OCI-LY7 (cell line): Measurements from ENCODE around the gene EML3. TPM values are rescaled to one million over a fixed set of nuclear protein-coding genes. Genes with fewer than 3 reads are reported as not detected.

Experiments
- BruUV-seq: library from RNA; stranded (reverse); fragments of 400-500 nt; replicated peaks from 2 replicates; lab custom pipeline; 2021; lab: Mats Ljungman, UMichigan
- CTCF ChIA-PET: fragments of 300-600 bp; sonication (Branson Sonifier 250); formaldehyde crosslinking; loops from one replicate; lab custom pipeline; 2022; ENCODE audit warnings: antibody characterized with exemption; ENCODE audit not compliant: unreplicated experiment; lab: Charles Lee
- POLR2A ChIA-PET: fragments of 300-600 bp; sonication (Branson Sonifier 250); formaldehyde crosslinking; loops from one replicate; lab custom pipeline; 2022; ENCODE audit warnings: antibody characterized with exemption; lab: Charles Lee
- DNase-seq: peaks from one replicate; pipeline ENCODE4 v3.0.0-alpha.2; 2015; ENCODE audit warnings: low spot score
- H2AFZ ChIP-seq: fragments of 200-600 bp; sonication (generic), shearing (Covaris generic); 2 replicates; pipeline ENCODE4 v1.6.1; 2014; ENCODE audit warnings: mild to moderate bottlenecking, antibody characterized with exemption, low read length, moderate library complexity
- H3K27ac ChIP-seq: fragments of 200-600 bp; sonication (generic); 2 replicates; pipeline ENCODE4 v1.5.1; 2014; ENCODE audit warnings: mixed run types, low read depth, mild to moderate bottlenecking, moderate library complexity, low read length, inconsistent platforms; ENCODE audit not compliant: poor library complexity, severe bottlenecking
- H3K36me3 ChIP-seq: fragments of 200-600 bp; sonication (generic); 2 replicates; pipeline ENCODE4 v1.6.1; 2014; ENCODE audit warnings: mild to moderate bottlenecking, antibody characterized with exemption, low read length, moderate library complexity, mixed read lengths; ENCODE audit not compliant: insufficient read depth
- H3K4me1 ChIP-seq: fragments of 200-600 bp; sonication (generic); 2 replicates; pipeline ENCODE4 v1.5.1; 2014; ENCODE audit warnings: mild to moderate bottlenecking, low read length; ENCODE audit not compliant: insufficient read depth, poor library complexity, severe bottlenecking
- H3K4me2 ChIP-seq: fragments of 200-600 bp; sonication (generic); 2 replicates; pipeline ENCODE4 v1.6.1; 2014; ENCODE audit warnings: mild to moderate bottlenecking, low read length
- H3K4me3 ChIP-seq: fragments of 200-600 bp; sonication (generic); 2 replicates; pipeline ENCODE4 v1.5.1; 2014; ENCODE audit warnings: mild to moderate bottlenecking, low read depth, low read length; ENCODE audit not compliant: poor library complexity, severe bottlenecking
- H3K79me2 ChIP-seq: fragments of 200-600 bp; sonication (generic); 2 replicates; pipeline ENCODE4 v1.6.1; 2016; ENCODE audit warnings: low read depth, mild to moderate bottlenecking, low read length, moderate library complexity, mixed read lengths; ENCODE audit not compliant: insufficient read depth
- H3K9me2 ChIP-seq: fragments of 200-600 bp; sonication (generic); 2 replicates; pipeline ENCODE4 v1.6.1; 2016; ENCODE audit warnings: mild to moderate bottlenecking, low read length, mixed read lengths; ENCODE audit not compliant: insufficient read depth
- H3K9me3 ChIP-seq: fragments of 200-600 bp; sonication (generic); 2 replicates; pipeline ENCODE4 v1.6.1; 2014; ENCODE audit warnings: mild to moderate bottlenecking, mixed run types, low read length, mixed read lengths
- H4K20me1 ChIP-seq: fragments of 200-600 bp; sonication (generic); 2 replicates; pipeline ENCODE4 v1.6.1; 2014; ENCODE audit warnings: mild to moderate bottlenecking, antibody characterized with exemption, low read length, moderate library complexity, mixed read lengths; ENCODE audit not compliant: insufficient read depth
- CTCF ChIP-seq: fragments of 200-600 bp; sonication (generic); conservative IDR thresholded peaks from 2 replicates; pipeline ENCODE4 v1.5.1; 2014; ENCODE audit warnings: mild to moderate bottlenecking, antibody characterized with exemption, low read length, moderate library complexity, mixed read lengths
- EZH2phosphoT487 ChIP-seq: fragments of 200-600 bp; sonication (generic); IDR thresholded peaks from 2 replicates; pipeline ENCODE4 v1.6.1; 2018; ENCODE audit warnings: low read depth, borderline replicate concordance, mild to moderate bottlenecking, mixed run types, antibody characterized with exemption, low read length, moderate library complexity, mixed read lengths
- intact Hi-C: fragments of 100-400 bp; cut with micrococcal nuclease; formaldehyde crosslinking; loops from one replicate; pipeline ENCODE4 v1.10.0; 2022; ENCODE audit not compliant: unreplicated experiment
- total RNA-seq, 2 experiments: library from RNA; depleted of rRNA in 1 of 2; stranded (reverse); fragments of >200 nt in 1 of 2; shearing (Covaris generic) in 1 of 2; gene quantifications; 2 replicates each; pipeline ENCODE4 v1.2.3, GENCODE V29; 2014 to 2022

The EML3 gene
- total RNA-seq, 2 experiments from 2014 or later: 52.8 to 81.6 TPM

DNA sequence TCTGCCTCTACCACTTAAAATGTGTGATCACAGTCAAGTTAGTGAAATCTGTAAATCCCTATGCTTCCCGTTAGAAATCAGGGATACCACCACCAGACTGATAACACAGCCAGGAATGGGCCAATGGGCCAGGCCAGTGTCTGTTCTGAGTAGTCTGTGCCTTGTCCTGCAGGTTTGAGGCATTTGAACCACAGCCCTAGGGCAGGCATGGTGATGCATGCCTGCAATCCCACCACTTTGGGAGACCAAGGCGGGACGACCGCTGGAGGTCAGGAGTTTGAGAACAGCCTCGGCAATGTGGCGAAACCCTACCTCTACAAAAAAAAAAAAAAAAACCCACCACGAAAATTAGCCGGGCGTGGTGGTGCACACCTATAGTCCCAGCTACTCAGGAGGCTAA, 53.9 kb downstream of the EML3 start:
- intact Hi-C loops: no loop called here
- no peaks in the 10 kb centered on the region for H3K9me2 ChIP-seq
- TF ChIP-seq CTCF (no peak), EZH2phosphoT487 (no peak)
- POLR2A ChIA-PET: interaction anchor here (0.6 to 1.7 kb wide), 2 partner anchors 8 to 96 kb away, joined by 10 to 11 read pairs; no protein-coding TSS in a partner anchor
- no peak for DNase-seq
- no peaks in the 10 kb centered on the region for H3K9me3 ChIP-seq
- 0 out of 2 replicates have a peak, but pooled peaks cover 3% of the 10 kb centered on the region for H4K20me1 ChIP-seq
- CTCF ChIA-PET: no interaction called here
- no peak overlapping the region for H3K4me2 ChIP-seq
- BruUV-seq: no TSS peak
- H2AFZ ChIP-seq: no peak overlapping the region
- no peak overlapping the region for H3K27ac ChIP-seq
- H3K36me3 ChIP-seq: peaks cover 100% of the 10 kb centered on the region
- 0 out of 2 replicates have a peak, but pooled peaks cover 4% of the 10 kb centered on the region for H3K79me2 ChIP-seq
- H3K4me1 ChIP-seq: peaks cover 33% of the 10 kb centered on the region
- H3K4me3 ChIP-seq: no peak overlapping the region

DNA sequence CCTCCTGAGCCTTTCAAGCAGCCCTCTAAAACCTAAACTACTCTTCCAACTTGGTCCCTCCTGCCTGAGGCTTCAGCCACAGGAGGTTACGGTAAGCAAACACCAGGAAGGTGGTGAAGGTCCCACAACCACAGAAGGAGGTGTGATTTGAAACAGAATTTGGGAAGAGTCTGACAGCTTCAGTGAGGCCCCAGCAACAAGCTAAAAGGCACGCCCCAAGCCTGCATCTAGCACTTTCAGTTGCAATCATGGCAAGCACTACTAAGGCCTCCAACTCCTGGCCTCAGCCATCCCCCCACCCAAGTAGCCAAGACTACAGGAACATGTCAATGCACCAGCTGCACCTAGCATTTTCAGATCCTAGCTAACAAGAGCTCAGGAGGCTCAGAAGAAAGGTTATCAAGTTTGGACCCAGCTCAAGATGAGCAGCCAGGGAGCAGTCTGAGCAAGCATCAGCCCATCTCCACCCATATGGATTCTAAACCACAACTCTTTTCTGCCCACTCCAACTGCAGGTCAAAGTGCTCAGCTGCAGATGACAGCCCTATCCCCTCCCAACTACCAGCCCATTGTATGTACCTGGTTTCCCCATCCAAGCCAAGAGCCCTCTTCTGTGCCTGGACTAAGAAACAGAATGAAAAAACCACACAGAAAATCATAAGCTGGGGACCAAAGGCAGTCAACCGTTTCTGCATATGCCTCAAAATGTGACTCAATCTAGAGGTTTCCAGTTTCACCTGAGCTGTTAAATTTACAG, 55.5 kb downstream of the EML3 start:
- intact Hi-C loops: no loop called here
- ChIA-PET CTCF (interaction anchor here (0.8 to 1.8 kb wide), 3 partner anchors 15 to 133 kb away, joined by 3 to 9 read pairs (median 3); no protein-coding TSS in a partner anchor), POLR2A (interaction anchor here (0.5 to 1.7 kb wide), 9 partner anchors 10 to 1192 kb away, joined by 3 to 11 read pairs (median 4); partner anchors contain the start of genes C11orf98, CSKMT, EEF1G and TUT1)
- Histone ChIP-seq H3K27ac (peak overlapping the region; percentile 48), H3K36me3 (peaks cover 86% of the 10 kb centered on the region), H3K4me2 (peak overlapping the region; percentile 38; the same call in 1 of the 2 replicates), H2AFZ (no peak overlapping the region), H3K9me2 (no peaks in the 10 kb centered on the region), H4K20me1 (no peaks in the 10 kb centered on the region), H3K79me2 (no peaks in the 10 kb centered on the region), H3K4me3 (no peak overlapping the region), H3K9me3 (no peaks in the 10 kb centered on the region), H3K4me1 (peaks cover 36% of the 10 kb centered on the region)
- BruUV-seq: no TSS peak
- no peak for DNase-seq
- TF ChIP-seq CTCF (no peak), EZH2phosphoT487 (no peak)
